ENCODE measurements around the gene BCS1L. TPM values are rescaled to one million over a fixed set of nuclear protein-coding genes. Genes with fewer than 3 reads are reported as not detected.

BCS1L gene
- total and polyA plus RNA-seq, 2 of the 13 experiments (the other 11 are each of a cell fraction or from before 2014, with no cell fraction given), result 48.9 to 76.0 TPM

- peak within 1 kb of the TSS; percentile 92 for H3K4me2 ChIP-seq (ENCODE audit: low read depth, low read length)
- ATAC-seq (peak; percentile 98), FAIRE-seq (peak; percentile 81), DNase-seq (ENCODE audit: low spot score) (peak; percentile 91)
- in situ Hi-C loops (cut with HindIII; ENCODE audit: extremely low pct_ligation_motif_present, low pct_unique_long_range_greater_than_20kb), result no loop called here
- peak within 1 kb of the TSS; percentile 63 for H3K27ac ChIP-seq (ENCODE audit: extremely low read length, insufficient read depth, low read length)
- POLR2A ChIA-PET, result interaction anchor here (0.6 to 7.3 kb wide), 13 partner anchors 8 to 379 kb away, joined by 3 to 130 read pairs (median 4); partner anchors contain the start of genes BCS1L, CYP27A1, TTLL4 and ZNF142
- BruUV-seq (replicated peaks), result TSS peak; percentile 87
- H3K4me1 ChIP-seq (ENCODE audit: insufficient read depth, low read length), result peaks cover 18% of the 10 kb centered on the region
- 2% methylated on average over 48 of the region's 49 CpGs for WGBS (ENCODE audit: low lambda C conversion rate)
- no peaks in the 10 kb centered on the region for H4K20me1 ChIP-seq (ENCODE audit: insufficient read depth, low read length)
- H2AFZ ChIP-seq (ENCODE audit: low read length), result peak within 1 kb of the TSS; percentile 67
- no peaks in the 10 kb centered on the region; a peak in 1 of 5 replicates for H3K27me3 ChIP-seq (ENCODE audit: control insufficient read depth in 1 of 2, insufficient read depth in 2 of 2, low read length in 2 of 2)
- H3K36me3 ChIP-seq (replicated peaks in 1 of 2; ENCODE audit: control insufficient read depth in 1 of 2, insufficient read depth in 2 of 2, low read length in 2 of 2), result peaks cover 9 to 24% of the 10 kb centered on the region in 2 experiments
- intact Hi-C loops (cut with micrococcal nuclease; ENCODE audit: unreplicated experiment), result loop anchor here (1.0 kb wide), 1 partner anchor 15 kb away; no protein-coding TSS in a partner anchor
- H3K79me2 ChIP-seq (ENCODE audit: insufficient read depth, low read length), result peaks cover 15% of the 10 kb centered on the region
- H3K9me3 ChIP-seq (ENCODE audit: low read length), result no peaks in the 10 kb centered on the region
- CTCF ChIA-PET (ENCODE audit: low intra/inter-chr PET ratio, low total read pairs), result no interaction called here
- peak within 1 kb of the TSS; percentile 78 for H3K9ac ChIP-seq (ENCODE audit: insufficient read depth, low read depth, low read length)
- peak within 1 kb of the TSS; percentile 80 to 99 (median 98) for H3K4me3 ChIP-seq (replicated peaks in 1 of 3; ENCODE audit: insufficient read depth in 1 of 3, low read depth in 2 of 3, low read length in 3 of 3)
- TF ChIP-seq IKZF4 (CRISPR knock-in tag; IDR thresholded peaks at IDR 0.05; ENCODE audit: borderline replicate concordance, low read depth, not compliant biosample characterization), result no peak
- peak; percentile 15; the same call in 1 of the 2 replicates for TF ChIP-seq STAT6 (CRISPR knock-in tag; IDR thresholded peaks at IDR 0.05; ENCODE audit: borderline replicate concordance)
- TF ChIP-seq ZNF275 (CRISPR knock-in tag; IDR thresholded peaks at IDR 0.05; ENCODE audit: borderline replicate concordance), result peak; percentile 65; the same call in 1 of the 2 replicates
- peak; percentile 87 for TF ChIP-seq MED8 (CRISPR knock-in tag; IDR thresholded peaks at IDR 0.05; ENCODE audit: insufficient replicate concordance)
- no peak for TF ChIP-seq SETDB1 (CRISPR knock-in tag; IDR thresholded peaks at IDR 0.05; ENCODE audit: borderline replicate concordance)
- peak; percentile 80; the same call in 1 of the 2 replicates for TF ChIP-seq MEIS1 (CRISPR knock-in tag; IDR thresholded peaks at IDR 0.05; ENCODE audit: borderline replicate concordance)
- peak; percentile 75; the same call in 1 of the 2 replicates for TF ChIP-seq SAFB2 (CRISPR knock-in tag; IDR thresholded peaks at IDR 0.05; ENCODE audit: borderline replicate concordance, low read depth)
- no peak; the same call in 1 of the 2 replicates for TF ChIP-seq BRCA1 (CRISPR knock-in tag; IDR thresholded peaks at IDR 0.05)
- TF ChIP-seq ZEB1 (IDR thresholded peaks at IDR 0.05; ENCODE audit: insufficient replicate concordance, low read depth), result peak; percentile 51
- TF ChIP-seq ZNF414 (CRISPR knock-in tag; IDR thresholded peaks at IDR 0.05), result no peak; the same call in 1 of the 2 replicates
- no peak for TF ChIP-seq SMARCC2 (IDR thresholded peaks at IDR 0.05)
- no peak for TF ChIP-seq ZNF816 (CRISPR knock-in tag; IDR thresholded peaks at IDR 0.05; ENCODE audit: borderline replicate concordance)
- TF ChIP-seq ETV5 (CRISPR knock-in tag; IDR thresholded peaks at IDR 0.05; ENCODE audit: borderline replicate concordance), result peak; percentile 85
- peak; percentile 28; the same call in 1 of the 2 replicates for TF ChIP-seq RAD21 (CRISPR knock-in tag; IDR thresholded peaks at IDR 0.05)
Observed at GRCh38 chr2:218671654-218672566, 12.4 kb downstream of the BCS1L start, which contains the start of the genes RNF25 and STK36. Gene RNF25, minus strand, starts transcription at chr2:218672002. Its CDS starts 32 bp downstream, at chr2:218671970. Gene STK36, plus strand, starts transcription at chr2:218672086. Its CDS starts 744 bp downstream, at chr2:218672830.

All from HepG2 (cell line).